ENCODE data around the gene TMC4. TPM values are rescaled to one million over a fixed set of nuclear protein-coding genes. Genes with fewer than 3 reads are reported as not detected.

The TMC4 gene
- total and polyA plus RNA-seq, 2 experiments from 2014 or later, result 40.3 to 94.4 TPM

DNA sequence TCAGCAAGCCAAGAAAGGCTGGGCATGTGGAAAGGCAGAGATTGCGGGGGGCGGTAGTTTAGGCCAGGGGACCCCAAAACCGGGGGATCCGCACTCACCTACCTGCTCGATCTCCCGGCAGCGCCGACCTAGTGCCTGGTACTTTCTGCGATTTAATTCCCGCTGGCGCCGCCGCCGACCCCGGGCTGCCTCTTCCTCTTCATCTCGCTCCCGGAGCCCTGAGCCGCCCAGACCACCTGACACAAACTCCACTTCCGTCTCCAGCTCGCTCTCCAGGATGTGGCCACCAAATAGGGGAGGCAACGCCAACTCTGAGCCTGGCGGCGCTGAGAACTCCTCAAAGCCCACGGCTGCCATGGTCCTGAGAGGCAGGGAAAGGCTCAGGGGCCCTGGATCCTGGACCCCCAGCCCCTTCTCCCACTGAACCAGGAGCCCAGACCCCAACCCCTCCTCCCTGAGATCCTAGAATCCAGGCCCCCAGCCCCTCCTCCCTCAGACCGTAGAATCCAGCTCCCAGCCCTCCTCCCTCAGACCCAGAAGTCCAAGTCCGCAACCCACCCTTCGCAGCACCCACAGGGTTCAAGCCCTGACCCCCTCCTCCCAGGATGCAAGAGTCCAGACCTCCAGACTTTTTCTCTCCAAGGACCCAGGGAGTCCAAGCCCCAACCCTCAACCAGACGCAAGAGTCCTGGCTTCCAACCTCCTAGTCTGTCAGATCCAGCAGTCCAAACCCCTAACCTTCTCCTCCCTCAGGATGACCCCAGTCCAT, 58.4 kb downstream of the TMC4 start:
- no peaks in the 10 kb centered on the region for H3K9me3 ChIP-seq (ENCODE audit: low read depth)
- H3K4me1 ChIP-seq (ENCODE audit: insufficient read depth), result no peaks in the 10 kb centered on the region
- peak overlapping the region; percentile 78 for H3K4me3 ChIP-seq
- H3K4me2 ChIP-seq, result peak overlapping the region; percentile 87
- H3K36me3 ChIP-seq (replicated peaks; ENCODE audit: insufficient read depth, low read depth), result no peaks in the 10 kb centered on the region
- no peaks in the 10 kb centered on the region for H3K9me2 ChIP-seq (replicated peaks; ENCODE audit: insufficient read depth)
- H4K20me1 ChIP-seq (ENCODE audit: insufficient read depth, poor library complexity, severe bottlenecking), result no peaks in the 10 kb centered on the region
- H3K27ac ChIP-seq, result no peak overlapping the region
- DNase-seq (ENCODE audit: low spot score), result peak; percentile 45
- peaks cover 33% of the 10 kb centered on the region for H3K79me2 ChIP-seq
- TF ChIP-seq EZH2 (IDR thresholded peaks at IDR 0.05; ENCODE audit: borderline replicate concordance), result no peak
- no peak for TF ChIP-seq EZH2phosphoT487 (IDR thresholded peaks at IDR 0.05; ENCODE audit: low read depth, severe bottlenecking, unreplicated experiment)
- TF ChIP-seq, protein P1, sequence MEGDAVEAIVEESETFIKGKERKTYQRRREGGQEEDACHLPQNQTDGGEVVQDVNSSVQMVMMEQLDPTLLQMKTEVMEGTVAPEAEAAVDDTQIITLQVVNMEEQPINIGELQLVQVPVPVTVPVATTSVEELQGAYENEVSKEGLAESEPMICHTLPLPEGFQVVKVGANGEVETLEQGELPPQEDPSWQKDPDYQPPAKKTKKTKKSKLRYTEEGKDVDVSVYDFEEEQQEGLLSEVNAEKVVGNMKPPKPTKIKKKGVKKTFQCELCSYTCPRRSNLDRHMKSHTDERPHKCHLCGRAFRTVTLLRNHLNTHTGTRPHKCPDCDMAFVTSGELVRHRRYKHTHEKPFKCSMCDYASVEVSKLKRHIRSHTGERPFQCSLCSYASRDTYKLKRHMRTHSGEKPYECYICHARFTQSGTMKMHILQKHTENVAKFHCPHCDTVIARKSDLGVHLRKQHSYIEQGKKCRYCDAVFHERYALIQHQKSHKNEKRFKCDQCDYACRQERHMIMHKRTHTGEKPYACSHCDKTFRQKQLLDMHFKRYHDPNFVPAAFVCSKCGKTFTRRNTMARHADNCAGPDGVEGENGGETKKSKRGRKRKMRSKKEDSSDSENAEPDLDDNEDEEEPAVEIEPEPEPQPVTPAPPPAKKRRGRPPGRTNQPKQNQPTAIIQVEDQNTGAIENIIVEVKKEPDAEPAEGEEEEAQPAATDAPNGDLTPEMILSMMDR (IDR thresholded peaks at IDR 0.05; ENCODE audit: poor library complexity), result no peak
- H3K27me3 ChIP-seq, result no peaks in the 10 kb centered on the region
- WGBS (ENCODE audit: low lambda C conversion rate, missing lambda C conversion rate), result 46% methylated on average over 23 of the region's 28 CpGs
- H2AFZ ChIP-seq, result peak overlapping the region; percentile 67

Other genes starting within 250 kb of the TMC4 start
- 0.13 TPM in 1 of 2 replicates, not detected in the other for gene CACNG8, start 210.2 kb downstream of the TMC4 start, total RNA-seq
- gene CACNG8, start 210.2 kb downstream of the TMC4 start, polyA plus RNA-seq, result 0.06 TPM in 1 of 2 replicates, not detected in the other
- gene CACNG6, start 181.5 kb downstream of the TMC4 start, total RNA-seq, result 0.23 and 0.32 TPM in 2 replicates
- 0.35 TPM in 1 of 2 replicates, not detected in the other for gene CACNG6, start 181.5 kb downstream of the TMC4 start, polyA plus RNA-seq
- gene VSTM1, start 109.3 kb downstream of the TMC4 start, total RNA-seq, result not detected in 2 replicates
- not detected in 2 replicates for gene VSTM1, start 109.3 kb downstream of the TMC4 start, polyA plus RNA-seq
- gene TARM1, start 91.8 kb downstream of the TMC4 start, total RNA-seq, result not detected in 2 replicates
- gene TARM1, start 91.8 kb downstream of the TMC4 start, polyA plus RNA-seq, result not detected in 2 replicates
- gene OSCAR, start 72.4 kb downstream of the TMC4 start, total RNA-seq, result 0.48 TPM in 1 of 2 replicates, not detected in the other
- gene OSCAR, start 72.4 kb downstream of the TMC4 start, polyA plus RNA-seq, result 0.16 and 0.43 TPM in 2 replicates
- 10.5 and 13.9 TPM in 2 replicates for gene NDUFA3, start 70.3 kb downstream of the TMC4 start, total RNA-seq
- gene NDUFA3, start 70.3 kb downstream of the TMC4 start, polyA plus RNA-seq, result 247 and 285 TPM in 2 replicates
- 12.8 and 14.7 TPM in 2 replicates for gene TFPT, start 57.5 kb downstream of the TMC4 start, total RNA-seq
- 25.2 and 25.9 TPM in 2 replicates for gene TFPT, start 57.5 kb downstream of the TMC4 start, polyA plus RNA-seq
- gene PRPF31, start 57.4 kb downstream of the TMC4 start, total RNA-seq, result 44.5 and 59.7 TPM in 2 replicates
- gene PRPF31, start 57.4 kb downstream of the TMC4 start, polyA plus RNA-seq, result 77.6 and 82.3 TPM in 2 replicates
- 11.6 and 12.0 TPM in 2 replicates for gene CNOT3, start 35.4 kb downstream of the TMC4 start, total RNA-seq
- 49.3 and 50.1 TPM in 2 replicates for gene CNOT3, start 35.4 kb downstream of the TMC4 start, polyA plus RNA-seq
- 5.8 and 8.4 TPM in 2 replicates for gene LENG1, start 13.4 kb downstream of the TMC4 start, total RNA-seq
- 15.0 and 16.8 TPM in 2 replicates for gene LENG1, start 13.4 kb downstream of the TMC4 start, polyA plus RNA-seq
- 73.8 and 93.5 TPM in 2 replicates for gene MBOAT7, start 16.4 kb upstream of the TMC4 start, total RNA-seq
- gene MBOAT7, start 16.4 kb upstream of the TMC4 start, polyA plus RNA-seq, result 179 and 199 TPM in 2 replicates
- 66.9 and 77.6 TPM in 2 replicates for gene TSEN34, start 18.1 kb upstream of the TMC4 start, total RNA-seq
- 100.0 and 105 TPM in 2 replicates for gene TSEN34, start 18.1 kb upstream of the TMC4 start, polyA plus RNA-seq
- gene RPS9, start 27.7 kb upstream of the TMC4 start, total RNA-seq, result 1,843 and 2,161 TPM in 2 replicates
- 415 and 465 TPM in 2 replicates for gene RPS9, start 27.7 kb upstream of the TMC4 start, polyA plus RNA-seq
- gene LILRB3, start 49.8 kb upstream of the TMC4 start, total RNA-seq, result 0.24 TPM in 1 of 2 replicates, not detected in the other
- gene LILRB3, start 49.8 kb upstream of the TMC4 start, polyA plus RNA-seq, result 1.4 and 1.7 TPM in 2 replicates
- gene LILRA6, start 69.6 kb upstream of the TMC4 start, total RNA-seq, result 0.28 TPM in 1 of 2 replicates, not detected in the other
- gene LILRA6, start 69.6 kb upstream of the TMC4 start, polyA plus RNA-seq, result 0.13 and 0.36 TPM in 2 replicates
- gene LILRB5, start 84.1 kb upstream of the TMC4 start, total RNA-seq, result 0.16 and 0.80 TPM in 2 replicates
- 1.3 and 1.6 TPM in 2 replicates for gene LILRB5, start 84.1 kb upstream of the TMC4 start, polyA plus RNA-seq
- gene LILRB2, start 108.0 kb upstream of the TMC4 start, total RNA-seq, result not detected in 2 replicates
- gene LILRB2, start 108.0 kb upstream of the TMC4 start, polyA plus RNA-seq, result 0.09 TPM in 1 of 2 replicates, not detected in the other
- not detected in 2 replicates for gene LILRA5, start 140.0 kb upstream of the TMC4 start, total RNA-seq
- gene LILRA5, start 140.0 kb upstream of the TMC4 start, polyA plus RNA-seq, result not detected in 2 replicates
- gene LILRA4, start 166.0 kb upstream of the TMC4 start, total RNA-seq, result not detected in 2 replicates
- not detected in 2 replicates for gene LILRA4, start 166.0 kb upstream of the TMC4 start, polyA plus RNA-seq
- gene LAIR1, start 191.8 kb upstream of the TMC4 start, total RNA-seq, result 0.20 and 3.9 TPM in 2 replicates
- gene LAIR1, start 191.8 kb upstream of the TMC4 start, polyA plus RNA-seq, result 1.8 and 2.2 TPM in 2 replicates
- gene TTYH1, start 242.3 kb upstream of the TMC4 start, total RNA-seq, result 7.0 and 7.1 TPM in 2 replicates
- 11.0 and 19.3 TPM in 2 replicates for gene TTYH1, start 242.3 kb upstream of the TMC4 start, polyA plus RNA-seq

All from hepatocyte (in vitro differentiated cells).